Activated CD4-positive, CD25-positive, alpha-beta regulatory T cell treated with anti-CD3 and anti-CD28 coated beads, Interleukin-2, amount 50 U/mL, for 24 hours (primary cell): ENCODE measurements around the gene GTPBP10.
A peak's percentile ranks its signal among the peaks of the same experiment; 100 is the strongest.

Source experiments
- ATAC-seq, 2 donors: fragments of 150-1000 bp; cut with Tn5 transposase; one replicate each; pipeline ENCODE4 v1.10.0; 2021; ENCODE audit warnings: mild to moderate bottlenecking in 1 of 2, moderate library complexity in 1 of 2

GTPBP10 gene

GRCh38 chr7:90383861-90384260 lies 37.3 kb downstream of the GTPBP10 start:
- no peak for ATAC-seq

GRCh38 chr7:90384433-90384832 lies 37.9 kb downstream of the GTPBP10 start:
- ATAC-seq = no peak

DNA sequence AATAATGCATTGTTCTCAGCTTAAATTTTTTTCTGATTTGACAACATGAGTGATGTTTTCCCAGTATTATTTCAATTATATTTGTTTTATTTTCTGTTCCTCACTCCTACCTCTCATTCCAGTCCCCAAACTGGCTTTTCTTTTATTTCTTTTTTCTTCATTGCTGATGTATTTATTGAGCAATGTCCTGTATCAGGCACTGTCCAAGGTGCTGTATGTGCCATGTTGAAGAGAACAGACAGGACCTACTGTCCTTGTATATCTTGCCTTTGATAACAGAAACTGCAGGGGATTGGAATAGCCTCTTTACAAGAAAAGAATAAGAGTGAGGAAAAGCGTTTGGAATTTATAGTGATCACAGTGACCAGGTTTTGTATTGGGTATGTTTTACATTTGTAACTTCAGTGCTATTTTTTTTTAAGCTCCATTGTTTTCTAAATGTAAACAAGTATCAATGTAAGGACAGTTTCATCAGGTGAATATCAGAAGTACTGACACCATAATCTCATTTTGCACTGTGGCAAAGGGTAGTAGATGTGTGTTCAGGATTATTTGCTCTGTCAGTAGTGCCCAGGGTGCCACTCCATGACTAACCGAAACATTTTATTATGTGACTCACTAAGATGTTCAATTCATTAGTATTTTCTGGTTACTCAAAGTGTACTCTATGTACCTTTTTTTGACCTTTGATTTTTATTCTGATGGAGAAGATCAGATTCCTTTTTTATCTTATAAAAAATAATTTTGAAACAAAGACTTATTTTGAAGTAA lies 41.1 kb downstream of the GTPBP10 start:
- no peak for ATAC-seq

DNA sequence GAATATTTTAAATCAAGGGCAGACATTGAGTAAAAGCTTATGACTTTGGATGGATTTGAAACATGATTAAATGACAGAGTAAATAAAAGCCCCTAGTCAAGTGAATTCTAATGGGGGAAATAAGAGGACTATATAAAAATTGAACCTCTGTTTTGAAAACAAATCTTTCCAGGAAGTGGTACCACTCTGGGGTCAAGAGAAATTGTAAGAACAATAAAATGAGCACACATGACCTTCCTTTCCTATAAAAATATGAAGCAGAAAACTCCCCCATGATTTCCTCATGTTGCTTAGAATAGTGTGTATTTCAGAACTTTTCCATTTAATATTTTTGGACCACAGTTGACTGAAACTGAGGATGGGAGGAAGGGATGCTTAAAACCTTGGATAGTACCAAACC lies 44.4 kb downstream of the GTPBP10 start:
- ATAC-seq = no peak

DNA sequence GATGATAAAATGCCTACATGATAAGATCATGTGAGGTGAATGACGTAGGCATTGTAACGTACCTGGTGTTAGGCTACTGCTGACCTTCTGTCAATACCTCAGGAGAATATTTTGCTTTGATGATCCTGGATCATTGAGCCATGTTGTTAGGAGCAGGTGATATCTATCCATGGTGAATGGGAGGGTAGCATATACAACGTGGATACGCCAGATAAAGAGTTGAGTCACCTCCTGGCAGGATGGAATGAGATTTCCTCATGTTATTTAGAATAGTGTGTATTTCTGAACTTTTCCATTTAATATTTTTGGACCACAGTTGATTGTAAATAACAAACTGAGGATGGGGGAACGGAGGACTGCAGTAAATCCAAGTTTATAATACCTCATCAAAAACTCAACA lies 45.0 kb downstream of the GTPBP10 start:
- no peak for ATAC-seq

DNA sequence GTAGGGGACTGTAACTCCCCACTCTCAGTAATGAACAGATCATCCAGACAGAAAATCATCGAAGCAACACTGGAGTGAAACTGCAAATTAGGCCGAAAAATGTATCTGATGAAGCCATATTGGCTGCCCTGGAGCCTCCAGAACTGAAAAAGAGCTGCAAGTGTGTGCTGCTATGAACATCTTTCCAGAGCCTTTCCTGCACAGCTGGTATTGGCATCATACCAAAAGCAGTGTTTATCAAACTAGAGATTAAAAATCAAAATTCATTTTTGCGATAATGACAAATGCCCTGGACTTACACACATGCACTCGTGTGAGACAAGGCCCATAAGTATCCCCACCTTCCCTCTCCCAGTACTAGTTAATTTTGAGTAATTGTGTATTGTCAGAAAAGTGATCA lies 49.9 kb downstream of the GTPBP10 start:
- ATAC-seq = no peak

DNA sequence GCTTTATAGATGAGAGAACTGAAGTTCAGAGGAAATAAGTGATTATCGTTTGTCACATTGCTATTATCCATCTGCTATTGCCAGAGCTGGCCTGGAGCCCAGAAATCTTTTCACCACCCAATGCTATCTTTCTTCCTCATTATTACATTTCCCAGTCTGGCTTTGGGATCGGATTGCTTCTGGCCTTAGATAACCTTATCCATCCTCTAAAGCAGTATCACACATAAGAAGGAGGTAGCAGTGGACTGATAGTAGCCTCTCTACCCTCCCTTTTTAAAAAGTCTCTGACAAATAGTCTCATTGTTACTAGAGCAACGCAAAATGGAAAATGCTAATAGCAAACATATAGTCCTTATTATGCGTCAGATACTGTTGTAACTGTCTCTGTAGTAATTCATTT lies 55.5 kb downstream of the GTPBP10 start:
- no peak for ATAC-seq

DNA sequence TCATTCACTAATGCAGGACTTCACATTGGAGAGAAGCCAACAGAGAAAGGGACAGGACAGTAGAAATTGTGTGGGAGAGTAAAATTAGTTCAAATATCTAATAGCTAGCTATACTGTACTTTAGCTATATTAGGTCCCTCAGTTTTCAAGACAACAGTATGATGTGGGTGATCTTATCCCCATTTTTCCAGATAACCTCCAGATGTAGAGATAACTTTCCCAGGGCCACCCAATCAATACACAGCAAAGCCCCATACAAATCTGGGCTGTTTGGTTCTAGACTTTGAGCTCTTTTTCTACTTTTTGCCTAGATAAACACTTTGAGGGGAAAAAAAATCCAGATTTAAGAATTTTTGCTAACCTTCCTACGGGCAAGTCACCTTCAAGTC lies 56.3 kb downstream of the GTPBP10 start:
- ATAC-seq = no peak

- ATAC-seq = peak; percentile 98
These were observed 56.9 kb downstream of the GTPBP10 start, which contains the start of gene CLDN12 for GRCh38 chr7:90403174-90404113. CLDN12 (plus strand) TSS chr7:90403461; CDS start chr7:90412677, 9,216 bp downstream.

GRCh38 chr7:90404777-90405176 lies 58.3 kb downstream of the GTPBP10 start:
- ATAC-seq = no peak

GRCh38 chr7:90407484-90407821 lies 60.9 kb downstream of the GTPBP10 start:
- no peak for ATAC-seq

DNA sequence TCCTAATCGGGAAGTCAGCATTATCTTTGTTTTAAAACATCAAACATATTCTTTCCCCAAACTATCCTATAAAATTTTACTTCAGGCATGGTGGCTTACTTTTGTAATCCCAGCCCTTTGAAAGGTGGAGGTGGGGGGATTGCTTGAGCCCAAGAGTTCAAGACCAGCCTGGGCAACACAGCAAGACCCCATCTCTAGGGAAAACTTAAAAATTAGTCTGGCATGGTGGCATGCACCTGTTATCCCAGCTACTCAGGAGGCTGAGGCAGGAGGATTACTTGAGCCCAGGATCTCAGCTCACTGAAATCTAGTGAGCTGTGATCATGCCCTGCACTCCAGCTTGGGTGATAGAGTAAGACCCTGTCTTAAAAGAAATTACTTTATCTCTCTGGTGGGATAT lies 61.6 kb downstream of the GTPBP10 start:
- no peak for ATAC-seq

DNA sequence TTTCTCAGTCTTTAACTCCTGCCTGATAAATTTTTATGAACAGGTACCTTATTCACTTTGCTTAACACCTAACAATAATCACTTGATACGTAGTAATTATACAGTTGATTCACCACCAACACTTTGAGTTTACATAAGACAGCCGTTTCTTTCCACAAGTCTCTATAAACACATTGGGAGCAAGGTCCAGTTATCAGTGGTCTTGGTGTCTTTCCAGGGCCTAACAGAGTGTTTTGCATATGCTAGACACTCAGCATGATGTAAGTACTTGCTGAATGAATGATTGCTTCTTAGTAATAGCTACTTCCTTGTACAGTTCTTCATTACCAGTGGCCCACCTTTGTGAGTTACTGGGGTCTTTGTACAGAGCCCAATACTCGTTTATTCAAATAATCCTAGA lies 63.2 kb downstream of the GTPBP10 start:
- ATAC-seq = no peak

GRCh38 chr7:90411510-90411909 lies 65.0 kb downstream of the GTPBP10 start:
- no peak for ATAC-seq

GRCh38 chr7:90412458-90413184 lies 66.1 kb downstream of the GTPBP10 start:
- no peak for ATAC-seq

GRCh38 chr7:90413185-90413528 lies 66.6 kb downstream of the GTPBP10 start:
- no peak for ATAC-seq

GRCh38 chr7:90421651-90422050 lies 75.1 kb downstream of the GTPBP10 start:
- ATAC-seq = no peak

DNA sequence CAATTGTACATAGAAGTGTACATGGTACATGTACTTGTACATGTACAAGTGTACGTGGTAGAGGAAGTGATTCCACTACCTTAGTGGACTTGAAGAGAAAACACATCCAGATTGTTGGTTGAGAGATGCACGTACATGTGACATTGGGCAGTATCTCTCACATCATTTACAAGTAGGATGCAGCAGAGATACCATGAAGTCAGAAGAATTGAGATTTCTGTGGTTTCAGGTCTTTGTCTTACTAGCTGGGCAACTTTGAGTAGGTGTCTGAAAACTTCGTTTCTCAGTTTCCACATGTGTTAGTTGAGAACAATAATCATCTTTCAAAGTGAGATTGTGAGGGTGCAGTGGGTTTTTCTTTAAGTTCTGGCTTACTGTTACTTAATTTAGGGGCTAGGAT lies 78.2 kb downstream of the GTPBP10 start:
- ATAC-seq = peak; percentile 13 to 17

DNA sequence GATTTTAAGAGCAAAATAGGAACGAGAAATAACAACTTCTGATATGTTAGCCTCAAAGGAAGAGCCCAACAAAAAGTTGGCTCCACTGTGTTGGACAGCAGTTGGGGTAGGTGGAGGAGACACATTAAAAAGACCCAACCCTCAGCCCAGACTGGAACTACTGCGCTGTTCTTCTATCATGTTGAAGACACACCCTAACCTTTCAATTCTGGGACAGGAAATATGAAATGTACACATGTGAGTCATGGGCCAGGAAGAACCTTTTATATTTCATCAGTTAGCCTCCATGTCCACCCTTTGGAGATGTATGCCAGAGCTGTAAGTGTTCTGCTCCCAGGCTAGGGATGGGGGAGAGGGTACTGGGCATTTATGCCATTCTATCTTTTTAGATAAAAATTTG lies 78.9 kb downstream of the GTPBP10 start:
- no peak for ATAC-seq

DNA sequence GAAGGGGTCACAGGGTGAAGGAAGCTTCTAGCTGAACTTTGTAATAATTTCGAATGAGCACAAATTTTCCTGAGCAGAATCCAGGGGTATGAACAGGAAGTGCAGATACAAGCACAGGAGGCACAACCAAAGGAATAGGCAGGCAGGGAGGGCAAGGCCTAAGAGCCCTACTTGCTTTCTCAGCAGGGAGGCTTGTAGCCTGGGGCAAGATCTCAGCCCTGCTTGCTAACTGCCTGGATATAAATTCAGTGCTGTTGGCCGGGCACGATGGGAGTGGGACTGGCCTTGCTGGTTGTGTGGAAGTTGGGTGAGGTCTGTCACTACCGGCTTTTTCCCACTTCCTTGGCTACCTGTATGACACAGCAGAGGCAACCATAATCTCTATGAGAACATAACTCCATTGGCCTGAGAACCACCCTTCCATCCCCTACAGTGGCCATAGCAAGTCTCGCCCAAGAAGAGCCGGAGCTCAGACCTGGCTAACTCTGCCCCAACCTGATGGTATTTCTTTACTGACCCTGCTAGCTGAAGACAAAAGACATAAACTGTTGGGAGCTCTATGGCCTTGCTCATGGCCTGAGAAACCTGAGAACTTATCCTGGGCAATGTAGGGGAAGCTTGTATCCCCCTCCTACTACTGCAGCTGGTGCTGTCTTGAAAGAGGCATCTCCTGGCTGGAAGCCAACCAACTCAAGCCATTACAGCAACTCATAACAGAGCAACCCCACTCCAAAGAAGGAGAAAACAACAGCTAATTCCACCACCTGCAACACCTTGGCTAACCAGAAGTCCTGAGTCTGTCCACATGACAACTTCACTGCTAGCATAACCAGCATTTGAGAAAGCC lies 84.3 kb downstream of the GTPBP10 start:
- ATAC-seq = no peak

- ATAC-seq = no peak
These were observed 86.2 kb downstream of the GTPBP10 start for GRCh38 chr7:90432752-90433151.

DNA sequence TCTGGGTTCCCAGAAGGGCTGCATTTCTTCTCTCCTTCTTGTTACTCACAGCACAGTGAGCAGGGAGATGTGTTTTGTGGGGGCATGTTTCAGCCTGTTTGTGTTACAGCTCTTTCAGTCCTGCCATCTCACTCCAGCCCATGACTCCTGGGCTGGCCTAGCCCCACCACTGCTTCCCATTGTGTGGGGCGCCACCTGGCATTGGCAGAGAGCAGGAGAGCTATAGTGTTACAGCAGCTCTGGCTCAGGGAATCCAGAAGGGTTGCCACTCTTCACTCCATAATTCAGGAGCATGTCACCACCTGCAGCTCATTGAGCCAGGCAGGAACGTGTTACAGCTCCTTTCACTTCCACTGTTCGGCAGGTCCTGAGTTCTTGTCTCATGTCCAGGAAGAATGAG lies 86.7 kb downstream of the GTPBP10 start:
- no peak for ATAC-seq
